Sciatic nerve (tissue), 2 donors: ENCODE measurements around the gene SOD1. TPM values are rescaled to one million over a fixed set of nuclear protein-coding genes. Genes with fewer than 3 reads are reported as not detected.

Experiments
- ATAC-seq: fragments of 200-7000 bp; cut with Tn5 transposase; one replicate; pipeline ENCODE4 v1.9.1; 2020; ENCODE audit warnings: mild to moderate bottlenecking, moderate library complexity
- DNase-seq: peaks from one replicate; pipeline ENCODE4 v3.0.0-alpha.2; 2020; ENCODE audit warnings: low spot score
- intact Hi-C: fragments of 100-400 bp; cut with DNase I; formaldehyde crosslinking; loops from one replicate; pipeline ENCODE4 v1.14.2; 2022
- total RNA-seq: library from RNA; stranded (reverse); fragmentation: NEBNext Ultra II Directional; extraction: Animal tissue kit (Norgen Biotek cat#: 25700); gene quantifications from one replicate; pipeline ENCODE4 v1.2.1, GENCODE V29; 2021
- donor health status: DM: no; HTN: no; CAD: no.
- donor health status: DM: no; HTN: no; CAD: no.

The SOD1 gene
- total RNA-seq, 1 donor from 2014 or later: 209 TPM

DNA sequence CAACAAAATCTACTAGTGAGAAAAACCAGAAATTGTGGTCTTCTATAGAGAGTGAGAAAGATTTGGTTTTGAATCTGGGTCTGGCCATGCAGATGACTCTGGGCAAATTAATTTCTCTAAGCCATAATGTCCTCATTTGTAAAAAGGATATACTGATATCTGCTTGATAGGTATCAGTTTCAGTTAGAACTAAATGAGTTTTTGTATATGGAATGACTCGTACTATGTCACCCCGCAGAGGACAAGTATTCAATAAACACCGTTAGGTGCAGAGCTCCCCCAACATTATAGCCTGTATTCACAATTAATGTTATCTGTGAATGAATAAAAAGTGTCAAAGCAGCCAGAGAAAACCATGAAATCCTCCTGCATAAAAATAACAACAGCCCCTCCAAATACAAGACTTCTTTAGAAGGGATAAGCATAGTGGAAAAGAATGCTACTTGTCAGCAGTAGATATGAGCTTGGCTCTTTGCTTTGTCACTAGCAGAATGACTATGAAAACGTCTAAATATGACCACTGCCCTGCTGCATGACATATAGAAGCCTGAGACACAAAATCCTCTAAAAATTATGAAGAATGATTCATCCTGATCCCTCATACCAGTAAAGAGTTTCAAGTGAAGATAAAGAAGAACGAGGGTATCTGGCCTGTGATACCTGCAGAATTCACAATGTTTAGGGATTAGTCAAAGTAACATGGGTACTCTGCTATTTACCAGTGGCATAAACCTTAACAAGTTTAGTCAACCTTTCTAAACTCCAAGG is 54.7 kb downstream of the SOD1 start:
- intact Hi-C loops: no loop called here
- DNase-seq (no peak), ATAC-seq (no peak)

DNA sequence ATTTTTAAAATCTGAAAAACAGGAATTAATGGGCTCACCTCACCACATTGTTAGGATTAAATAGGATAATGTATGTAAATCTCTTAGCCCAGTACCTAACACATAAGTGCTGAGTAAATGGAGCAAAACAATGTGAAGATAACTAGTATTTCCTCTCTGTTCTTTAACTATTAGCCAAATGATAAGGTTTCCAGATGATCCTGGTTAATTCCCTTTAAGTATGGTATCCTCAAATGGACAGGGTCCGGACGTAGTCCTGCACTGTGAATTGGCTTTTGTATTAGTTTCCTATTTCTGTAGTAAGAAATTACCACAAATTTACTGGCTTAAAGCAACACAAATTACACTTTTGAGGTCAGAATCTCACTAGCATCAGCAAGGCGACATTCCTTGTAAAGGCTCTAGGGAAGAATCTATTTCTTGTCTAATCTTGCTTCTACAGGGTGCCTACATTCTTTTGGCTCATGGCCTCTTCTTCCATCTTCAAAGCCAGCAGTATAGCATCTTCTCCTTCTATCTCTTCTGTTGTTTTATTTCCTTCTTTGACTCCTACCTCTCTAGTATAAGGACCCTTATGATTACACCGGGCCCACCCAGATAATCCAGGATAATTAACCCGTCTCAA is 55.4 kb downstream of the SOD1 start:
- DNase-seq (no peak), ATAC-seq (no peak)
- intact Hi-C loops: no loop called here

DNA sequence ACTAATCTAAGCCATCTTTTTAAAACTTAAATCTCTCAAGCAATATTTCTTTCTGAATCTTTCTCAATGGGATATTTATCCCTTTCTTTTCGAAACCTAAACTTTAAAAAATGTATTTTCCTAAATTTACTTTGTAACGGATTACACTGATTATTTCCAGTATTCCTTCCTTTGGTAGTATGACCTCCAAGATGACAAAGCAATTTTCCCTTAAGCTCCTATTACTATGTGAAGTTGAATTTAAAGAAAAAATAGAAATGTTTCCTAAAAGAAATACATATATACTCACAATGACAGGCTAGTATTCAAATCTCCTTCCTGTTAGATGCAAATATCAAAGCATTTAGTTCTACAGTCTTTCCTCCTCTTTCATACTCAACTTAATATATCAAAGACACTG is 56.6 kb downstream of the SOD1 start:
- DNase-seq (no peak), ATAC-seq (no peak)
- intact Hi-C loops: no loop called here

Other genes with a start within 250 kb of the SOD1 start
- 36.6 TPM for gene SCAF4, start 72.4 kb downstream of the SOD1 start, total RNA-seq
- 0.53 TPM for gene HUNK, start 213.3 kb downstream of the SOD1 start, total RNA-seq